Neural cell (in vitro differentiated cells): Measurements from ENCODE around the gene PFKFB3. TPM values are rescaled to one million over a fixed set of nuclear protein-coding genes. Genes with fewer than 3 reads are reported as not detected.

Experiments
- H2AFZ ChIP-seq: fragments of 200-600, 300-800 bp; sonication (generic), shearing (Covaris generic); 2 replicates; pipeline ENCODE4 v1.6.0; 2014; ENCODE audit warnings: low read depth, mild to moderate bottlenecking, antibody characterized with exemption, low read length, moderate library complexity
- H3F3A ChIP-seq: fragments of 200-600 bp; shearing (Covaris generic); 2 replicates; pipeline ENCODE4 v1.6.1; 2016; ENCODE audit warnings: mild to moderate bottlenecking, moderate library complexity, mixed read lengths, antibody characterized with exemption, low read length; ENCODE audit not compliant: insufficient read depth, poor library complexity, severe bottlenecking
- H3K27ac ChIP-seq: fragments of 200-600, 300-800 bp; sonication (generic), shearing (Covaris generic); 2 replicates; pipeline ENCODE4 v1.5.1; 2014; ENCODE audit warnings: mild to moderate bottlenecking, low read length, moderate library complexity
- H3K27me3 ChIP-seq: fragments of 300-800, 200-600 bp; sonication (generic), shearing (Covaris generic); 2 replicates; pipeline ENCODE4 v1.6.0; 2014; ENCODE audit warnings: mild to moderate bottlenecking, low read depth, low read length, moderate library complexity; ENCODE audit not compliant: insufficient read depth
- H3K36me3 ChIP-seq: fragments of 300-800, 200-600 bp; sonication (generic), shearing (Covaris generic); 2 replicates; pipeline ENCODE4 v1.5.1; 2014; ENCODE audit warnings: mild to moderate bottlenecking, antibody characterized with exemption, low read length, moderate library complexity; ENCODE audit not compliant: insufficient read depth
- H3K4me2 ChIP-seq: fragments of 300-800, 200-600 bp; sonication (generic), shearing (Covaris generic); 2 replicates; pipeline ENCODE4 v1.6.0; 2014; ENCODE audit warnings: mild to moderate bottlenecking, low read length
- H3K4me3 ChIP-seq: fragments of 300-800, 200-600 bp; sonication (generic), shearing (Covaris generic); 2 replicates; pipeline ENCODE4 v1.5.1; 2014; ENCODE audit warnings: mild to moderate bottlenecking, low read length, moderate library complexity
- H3K79me2 ChIP-seq: fragments of 200-600 bp; shearing (Covaris generic); replicated peaks from 2 replicates; pipeline ENCODE4 v1.6.0; 2014; ENCODE audit warnings: mild to moderate bottlenecking, low read length, moderate library complexity; ENCODE audit not compliant: insufficient read depth
- H3K9ac ChIP-seq: fragments of 300-800, 200-600 bp; sonication (generic), shearing (Covaris generic); 2 replicates; pipeline ENCODE4 v1.6.1; 2016; ENCODE audit warnings: mild to moderate bottlenecking, low read length, mixed read lengths
- H3K9me2 ChIP-seq: fragments of 200-600 bp; shearing (Covaris generic); 2 replicates; pipeline ENCODE4 v1.6.1; 2016; ENCODE audit warnings: mild to moderate bottlenecking, low read length, mixed read lengths; ENCODE audit not compliant: insufficient read depth
- H3K9me3 ChIP-seq: fragments of 200-600, 300-800 bp; sonication (generic), shearing (Covaris generic); 2 replicates; pipeline ENCODE4 v1.6.1; 2016; ENCODE audit warnings: mild to moderate bottlenecking, mixed run types, low read length, moderate library complexity, mixed read lengths
- H4K20me1 ChIP-seq: fragments of 200-600 bp; shearing (Covaris generic); 2 replicates; pipeline ENCODE4 v1.6.1; 2016; ENCODE audit warnings: mild to moderate bottlenecking, mixed run types; ENCODE audit not compliant: insufficient read depth
- CTCF ChIP-seq: fragments of 450-650 bp; IDR thresholded peaks from 2 replicates; pipeline ENCODE4 v1.5.1; 2014; ENCODE audit warnings: antibody characterized with exemption, mild to moderate bottlenecking, moderate library complexity; ENCODE audit not compliant: poor library complexity, severe bottlenecking
- EP300 ChIP-seq: fragments of 450-650 bp; conservative IDR thresholded peaks from 2 replicates; pipeline ENCODE4 v1.6.1; 2014; ENCODE audit warnings: antibody characterized with exemption, mild to moderate bottlenecking, moderate library complexity; ENCODE audit not compliant: poor library complexity, severe bottlenecking
- EZH2 ChIP-seq: fragments of 200-600, 300-800 bp; shearing (Covaris generic), sonication (generic); IDR thresholded peaks from 2 replicates; pipeline ENCODE4 v1.6.1; 2014; ENCODE audit warnings: antibody characterized with exemption, low read length, borderline replicate concordance, mild to moderate bottlenecking; ENCODE audit not compliant: insufficient read depth, poor library complexity, severe bottlenecking
- POLR2AphosphoS5 ChIP-seq: IDR thresholded peaks from 2 replicates; pipeline ENCODE4 v1.6.1; 2012
- RAD21 ChIP-seq: fragments of 450-650 bp; conservative IDR thresholded peaks from 2 replicates; pipeline ENCODE4 v1.6.1; 2014; ENCODE audit warnings: antibody characterized with exemption, mild to moderate bottlenecking, moderate library complexity
- SMC3 ChIP-seq: fragments of 450-650 bp; conservative IDR thresholded peaks from 2 replicates; pipeline ENCODE4 v1.6.1; 2014; ENCODE audit warnings: antibody characterized with exemption, mild to moderate bottlenecking, moderate library complexity; ENCODE audit not compliant: poor library complexity
- polyA plus RNA-seq: library from polyadenylated mRNA; depleted of rRNA; stranded (reverse); fragments of >200 nt; gene quantifications from 2 replicates; pipeline ENCODE4 v1.2.3, GENCODE V29; 2014
- TF ChIP-seq, protein P1 (sequence below): IDR thresholded peaks from 2 replicates; pipeline ENCODE4 v1.6.1; 2012; ENCODE audit warnings: borderline replicate concordance

PFKFB3 gene
- polyA plus RNA-seq, 1 donor from 2014 or later = 33.4 TPM

DNA sequence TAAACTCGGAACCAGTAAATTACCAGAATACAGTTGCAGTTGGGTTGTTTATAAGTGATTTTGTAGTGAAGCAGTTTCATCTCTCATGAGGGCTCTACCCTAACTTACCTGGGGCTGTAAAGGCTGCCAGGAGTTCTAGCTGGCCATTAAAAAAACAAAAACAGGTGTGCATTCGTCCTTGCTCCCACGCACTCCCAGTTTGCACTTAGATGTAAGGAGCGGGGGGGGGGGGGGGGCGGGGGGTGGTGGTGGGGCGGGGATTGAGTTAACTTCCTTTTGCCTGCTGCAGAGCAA, 2.3 kb upstream of the PFKFB3 start:
- H3K27me3 ChIP-seq = peaks cover 15% of the 10 kb centered on the region
- H3F3A ChIP-seq = peaks cover 2% of the 10 kb centered on the region
- H3K9me2 ChIP-seq = no peaks in the 10 kb centered on the region
- no peak overlapping the region for H3K4me2 ChIP-seq
- H3K4me3 ChIP-seq = peak overlapping the region; percentile 96
- no peaks in the 10 kb centered on the region for H3K9me3 ChIP-seq
- H3K36me3 ChIP-seq = no peaks in the 10 kb centered on the region
- no peak overlapping the region for H3K9ac ChIP-seq
- H4K20me1 ChIP-seq = no peaks in the 10 kb centered on the region
- no peak overlapping the region for H3K27ac ChIP-seq
- no peak overlapping the region for H2AFZ ChIP-seq
- no peak for TF ChIP-seq POLR2AphosphoS5
- TF ChIP-seq, protein P1, sequence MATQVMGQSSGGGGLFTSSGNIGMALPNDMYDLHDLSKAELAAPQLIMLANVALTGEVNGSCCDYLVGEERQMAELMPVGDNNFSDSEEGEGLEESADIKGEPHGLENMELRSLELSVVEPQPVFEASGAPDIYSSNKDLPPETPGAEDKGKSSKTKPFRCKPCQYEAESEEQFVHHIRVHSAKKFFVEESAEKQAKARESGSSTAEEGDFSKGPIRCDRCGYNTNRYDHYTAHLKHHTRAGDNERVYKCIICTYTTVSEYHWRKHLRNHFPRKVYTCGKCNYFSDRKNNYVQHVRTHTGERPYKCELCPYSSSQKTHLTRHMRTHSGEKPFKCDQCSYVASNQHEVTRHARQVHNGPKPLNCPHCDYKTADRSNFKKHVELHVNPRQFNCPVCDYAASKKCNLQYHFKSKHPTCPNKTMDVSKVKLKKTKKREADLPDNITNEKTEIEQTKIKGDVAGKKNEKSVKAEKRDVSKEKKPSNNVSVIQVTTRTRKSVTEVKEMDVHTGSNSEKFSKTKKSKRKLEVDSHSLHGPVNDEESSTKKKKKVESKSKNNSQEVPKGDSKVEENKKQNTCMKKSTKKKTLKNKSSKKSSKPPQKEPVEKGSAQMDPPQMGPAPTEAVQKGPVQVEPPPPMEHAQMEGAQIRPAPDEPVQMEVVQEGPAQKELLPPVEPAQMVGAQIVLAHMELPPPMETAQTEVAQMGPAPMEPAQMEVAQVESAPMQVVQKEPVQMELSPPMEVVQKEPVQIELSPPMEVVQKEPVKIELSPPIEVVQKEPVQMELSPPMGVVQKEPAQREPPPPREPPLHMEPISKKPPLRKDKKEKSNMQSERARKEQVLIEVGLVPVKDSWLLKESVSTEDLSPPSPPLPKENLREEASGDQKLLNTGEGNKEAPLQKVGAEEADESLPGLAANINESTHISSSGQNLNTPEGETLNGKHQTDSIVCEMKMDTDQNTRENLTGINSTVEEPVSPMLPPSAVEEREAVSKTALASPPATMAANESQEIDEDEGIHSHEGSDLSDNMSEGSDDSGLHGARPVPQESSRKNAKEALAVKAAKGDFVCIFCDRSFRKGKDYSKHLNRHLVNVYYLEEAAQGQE = no peak
- TF ChIP-seq SMC3 = no peak
- no peak for TF ChIP-seq EZH2
- TF ChIP-seq EP300 = no peak
- TF ChIP-seq RAD21 = no peak
- peaks cover 18% of the 10 kb centered on the region for H3K79me2 ChIP-seq

GRCh38 chr10:6200734-6201515, 1.8 kb upstream of the PFKFB3 start:
- Histone ChIP-seq H3K9me2 (no peaks in the 10 kb centered on the region), H3K4me2 (peak overlapping the region; percentile 51), H3K27ac (no peak overlapping the region), H3K4me3 (peak overlapping the region; percentile 96), H3K27me3 (peaks cover 15% of the 10 kb centered on the region), H3K79me2 (peaks cover 22% of the 10 kb centered on the region), H4K20me1 (no peaks in the 10 kb centered on the region), H3K9me3 (no peaks in the 10 kb centered on the region), H3K36me3 (no peaks in the 10 kb centered on the region), H3F3A (peaks cover 2% of the 10 kb centered on the region), H3K9ac (peak overlapping the region; percentile 42), H2AFZ (no peak overlapping the region)
- TF ChIP-seq, protein P1 = no peak
- TF ChIP-seq EP300 (peak; percentile 4), CTCF (no peak)
